WTC11 (cell line): ENCODE data around the gene CCR8.

Experiments used
- GABPB1 ChIP-seq: sonication (generic); formaldehyde crosslinking; IDR thresholded peaks from 2 replicates; pipeline ENCODE4 v1.8.1; 2023; ENCODE audit warnings: mild to moderate bottlenecking, missing genetic modification reagents
- HMGXB4 ChIP-seq: sonication (generic); formaldehyde crosslinking; IDR thresholded peaks from 2 replicates; pipeline ENCODE4 v1.8.1; 2023; ENCODE audit warnings: mild to moderate bottlenecking, moderate library complexity, missing genetic modification reagents
- MAX ChIP-seq: sonication (generic); formaldehyde crosslinking; IDR thresholded peaks from 2 replicates; pipeline ENCODE4 v1.8.0; 2022; ENCODE audit warnings: mild to moderate bottlenecking, missing genetic modification reagents
- SP1 ChIP-seq: sonication (generic); formaldehyde crosslinking; conservative IDR thresholded peaks from 2 replicates; pipeline ENCODE4 v1.8.1; 2022; ENCODE audit warnings: missing genetic modification reagents
- TCF7 ChIP-seq: sonication (generic); formaldehyde crosslinking; IDR thresholded peaks from 2 replicates; pipeline ENCODE4 v1.8.0; 2022; ENCODE audit warnings: mild to moderate bottlenecking, low read depth, missing genetic modification reagents, moderate library complexity
- TP53 ChIP-seq: sonication (generic); formaldehyde crosslinking; IDR thresholded peaks from 2 replicates; pipeline ENCODE4 v1.8.1; 2023; ENCODE audit warnings: mild to moderate bottlenecking, missing genetic modification reagents
- ZNF138 ChIP-seq: sonication (generic); formaldehyde crosslinking; conservative IDR thresholded peaks from 2 replicates; pipeline ENCODE4 v1.8.1; 2022; ENCODE audit warnings: mild to moderate bottlenecking, moderate library complexity, missing genetic modification reagents
- ZNF512 ChIP-seq: sonication (generic); formaldehyde crosslinking; IDR thresholded peaks from 2 replicates; pipeline ENCODE4 v1.8.1; 2022; ENCODE audit warnings: missing genetic modification reagents, borderline replicate concordance
- TF ChIP-seq, protein P1 (sequence below): fragments of 250-450 bp; sonication (Bioruptor Pico); IDR thresholded peaks from 2 replicates; pipeline ENCODE4 v1.9.0; 2021; ENCODE audit warnings: moderate library complexity, mild to moderate bottlenecking, inconsistent platforms, borderline replicate concordance
- TF ChIP-seq, protein P2 (sequence below): sonication (generic); formaldehyde crosslinking; IDR thresholded peaks from 2 replicates; pipeline ENCODE4 v1.8.1; 2023; ENCODE audit warnings: mild to moderate bottlenecking, missing genetic modification reagents
- TF ChIP-seq, protein P3 (sequence below): fragments of 200-600 bp; IDR thresholded peaks from 2 replicates; pipeline ENCODE4 v1.8.0; 2022; ENCODE audit warnings: antibody characterized with exemption
- TF ChIP-seq, protein P4 (sequence below): sonication (generic); formaldehyde crosslinking; conservative IDR thresholded peaks from 2 replicates; pipeline ENCODE4 v1.8.1; 2022; ENCODE audit warnings: mild to moderate bottlenecking, missing genetic modification reagents
- TF ChIP-seq, protein P5 (sequence below): sonication (generic); formaldehyde crosslinking; IDR thresholded peaks from 2 replicates; pipeline ENCODE4 v1.8.1; 2023; ENCODE audit warnings: mild to moderate bottlenecking, missing genetic modification reagents, moderate library complexity

DNA sequence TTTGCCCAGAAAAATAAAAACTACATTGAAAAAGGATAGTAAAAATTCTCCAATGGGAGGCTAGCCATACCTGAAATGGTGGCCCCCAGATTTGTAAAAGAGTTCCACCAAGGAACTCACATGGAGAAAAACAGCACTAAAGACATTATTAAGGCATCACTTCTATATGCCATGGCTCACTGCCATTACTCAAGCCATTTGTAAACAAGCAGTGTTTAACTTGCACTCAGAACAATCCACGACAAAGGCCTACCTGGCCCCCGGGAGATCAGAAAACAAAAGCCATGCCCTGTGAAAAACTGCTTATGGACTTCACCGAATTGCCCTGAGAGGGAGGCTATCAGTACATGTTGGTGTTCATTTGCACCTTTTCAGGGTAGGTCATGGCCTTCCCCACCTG lies 19.6 kb downstream of the CCR8 start:
- TF ChIP-seq, protein P1, sequence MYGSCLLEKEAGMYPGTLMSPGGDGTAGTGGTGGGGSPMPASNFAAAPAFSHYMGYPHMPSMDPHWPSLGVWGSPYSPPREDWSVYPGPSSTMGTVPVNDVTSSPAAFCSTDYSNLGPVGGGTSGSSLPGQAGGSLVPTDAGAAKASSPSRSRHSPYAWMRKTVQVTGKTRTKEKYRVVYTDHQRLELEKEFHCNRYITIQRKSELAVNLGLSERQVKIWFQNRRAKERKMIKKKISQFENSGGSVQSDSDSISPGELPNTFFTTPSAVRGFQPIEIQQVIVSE: no peak
- TF ChIP-seq, protein P2, sequence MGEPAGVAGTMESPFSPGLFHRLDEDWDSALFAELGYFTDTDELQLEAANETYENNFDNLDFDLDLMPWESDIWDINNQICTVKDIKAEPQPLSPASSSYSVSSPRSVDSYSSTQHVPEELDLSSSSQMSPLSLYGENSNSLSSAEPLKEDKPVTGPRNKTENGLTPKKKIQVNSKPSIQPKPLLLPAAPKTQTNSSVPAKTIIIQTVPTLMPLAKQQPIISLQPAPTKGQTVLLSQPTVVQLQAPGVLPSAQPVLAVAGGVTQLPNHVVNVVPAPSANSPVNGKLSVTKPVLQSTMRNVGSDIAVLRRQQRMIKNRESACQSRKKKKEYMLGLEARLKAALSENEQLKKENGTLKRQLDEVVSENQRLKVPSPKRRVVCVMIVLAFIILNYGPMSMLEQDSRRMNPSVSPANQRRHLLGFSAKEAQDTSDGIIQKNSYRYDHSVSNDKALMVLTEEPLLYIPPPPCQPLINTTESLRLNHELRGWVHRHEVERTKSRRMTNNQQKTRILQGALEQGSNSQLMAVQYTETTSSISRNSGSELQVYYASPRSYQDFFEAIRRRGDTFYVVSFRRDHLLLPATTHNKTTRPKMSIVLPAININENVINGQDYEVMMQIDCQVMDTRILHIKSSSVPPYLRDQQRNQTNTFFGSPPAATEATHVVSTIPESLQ (CRISPR knock-in tag): no peak
- no peak for TF ChIP-seq ZNF138
- no peak for TF ChIP-seq SP1 (CRISPR knock-in tag)
- no peak for TF ChIP-seq MAX (CRISPR knock-in tag)
- TF ChIP-seq TP53 (CRISPR knock-in tag): no peak
- TF ChIP-seq, protein P3, sequence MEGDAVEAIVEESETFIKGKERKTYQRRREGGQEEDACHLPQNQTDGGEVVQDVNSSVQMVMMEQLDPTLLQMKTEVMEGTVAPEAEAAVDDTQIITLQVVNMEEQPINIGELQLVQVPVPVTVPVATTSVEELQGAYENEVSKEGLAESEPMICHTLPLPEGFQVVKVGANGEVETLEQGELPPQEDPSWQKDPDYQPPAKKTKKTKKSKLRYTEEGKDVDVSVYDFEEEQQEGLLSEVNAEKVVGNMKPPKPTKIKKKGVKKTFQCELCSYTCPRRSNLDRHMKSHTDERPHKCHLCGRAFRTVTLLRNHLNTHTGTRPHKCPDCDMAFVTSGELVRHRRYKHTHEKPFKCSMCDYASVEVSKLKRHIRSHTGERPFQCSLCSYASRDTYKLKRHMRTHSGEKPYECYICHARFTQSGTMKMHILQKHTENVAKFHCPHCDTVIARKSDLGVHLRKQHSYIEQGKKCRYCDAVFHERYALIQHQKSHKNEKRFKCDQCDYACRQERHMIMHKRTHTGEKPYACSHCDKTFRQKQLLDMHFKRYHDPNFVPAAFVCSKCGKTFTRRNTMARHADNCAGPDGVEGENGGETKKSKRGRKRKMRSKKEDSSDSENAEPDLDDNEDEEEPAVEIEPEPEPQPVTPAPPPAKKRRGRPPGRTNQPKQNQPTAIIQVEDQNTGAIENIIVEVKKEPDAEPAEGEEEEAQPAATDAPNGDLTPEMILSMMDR: no peak
- TF ChIP-seq ZNF512 (CRISPR knock-in tag): no peak
- TF ChIP-seq, protein P4, sequence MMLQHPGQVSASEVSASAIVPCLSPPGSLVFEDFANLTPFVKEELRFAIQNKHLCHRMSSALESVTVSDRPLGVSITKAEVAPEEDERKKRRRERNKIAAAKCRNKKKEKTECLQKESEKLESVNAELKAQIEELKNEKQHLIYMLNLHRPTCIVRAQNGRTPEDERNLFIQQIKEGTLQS (CRISPR knock-in tag): no peak
- TF ChIP-seq, protein P5, sequence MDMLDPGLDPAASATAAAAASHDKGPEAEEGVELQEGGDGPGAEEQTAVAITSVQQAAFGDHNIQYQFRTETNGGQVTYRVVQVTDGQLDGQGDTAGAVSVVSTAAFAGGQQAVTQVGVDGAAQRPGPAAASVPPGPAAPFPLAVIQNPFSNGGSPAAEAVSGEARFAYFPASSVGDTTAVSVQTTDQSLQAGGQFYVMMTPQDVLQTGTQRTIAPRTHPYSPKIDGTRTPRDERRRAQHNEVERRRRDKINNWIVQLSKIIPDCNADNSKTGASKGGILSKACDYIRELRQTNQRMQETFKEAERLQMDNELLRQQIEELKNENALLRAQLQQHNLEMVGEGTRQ (CRISPR knock-in tag): no peak
- TF ChIP-seq TCF7 (CRISPR knock-in tag): no peak
- no peak for TF ChIP-seq HMGXB4 (CRISPR knock-in tag)
- no peak for TF ChIP-seq GABPB1 (CRISPR knock-in tag)
